ENCODE data around the gene ROGDI. TPM values are rescaled to one million over a fixed set of nuclear protein-coding genes. Genes with fewer than 3 reads are reported as not detected.
"Not testable (repeated sequence)": the region's sequence is repeated elsewhere in the genome, so short reads cannot be mapped to it uniquely, and the experiment has no call there.

Gene ROGDI
- total RNA-seq, 1 donor from 2014 or later = 3.3 TPM

DNA sequence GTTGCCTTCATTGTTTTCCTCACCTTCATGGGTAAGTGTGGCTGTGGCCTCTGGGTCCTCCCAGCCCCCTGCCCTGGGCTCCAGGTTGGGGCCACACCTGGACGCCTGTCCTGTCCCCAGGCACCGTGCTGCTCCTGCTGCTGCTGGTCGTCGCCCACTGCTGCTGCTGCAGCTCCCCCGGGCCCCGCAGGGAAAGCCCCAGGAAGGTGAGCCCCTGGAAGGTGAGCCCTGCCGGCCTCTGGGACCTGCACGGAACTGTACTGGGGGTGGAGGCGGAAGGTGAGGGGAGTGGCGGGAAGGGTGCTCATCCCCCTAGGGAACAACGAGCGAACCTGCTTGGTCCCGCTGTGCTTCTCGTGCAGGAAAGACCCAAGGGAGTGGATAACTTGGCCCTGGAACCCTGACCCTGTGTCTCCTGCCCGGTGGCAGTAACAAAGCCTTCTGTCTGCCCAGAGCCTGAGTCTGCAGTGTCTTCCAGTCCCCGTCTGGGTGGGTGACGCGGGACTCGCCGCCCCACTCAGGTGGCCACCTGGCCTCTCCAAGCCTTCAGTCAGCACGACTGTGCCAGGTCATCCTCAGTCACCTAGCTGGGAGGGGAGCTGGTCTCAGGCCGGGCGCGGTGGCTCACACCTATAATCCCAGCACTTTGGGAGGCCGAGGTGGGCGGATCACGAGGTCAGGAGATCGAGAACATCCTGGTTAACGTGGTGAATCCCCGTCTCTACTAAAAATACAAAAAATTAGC lies 6.4 kb downstream of the ROGDI start:
- no peaks in the 10 kb centered on the region for H3K36me3 Mint-ChIP-seq (ENCODE audit: low read depth)

DNA sequence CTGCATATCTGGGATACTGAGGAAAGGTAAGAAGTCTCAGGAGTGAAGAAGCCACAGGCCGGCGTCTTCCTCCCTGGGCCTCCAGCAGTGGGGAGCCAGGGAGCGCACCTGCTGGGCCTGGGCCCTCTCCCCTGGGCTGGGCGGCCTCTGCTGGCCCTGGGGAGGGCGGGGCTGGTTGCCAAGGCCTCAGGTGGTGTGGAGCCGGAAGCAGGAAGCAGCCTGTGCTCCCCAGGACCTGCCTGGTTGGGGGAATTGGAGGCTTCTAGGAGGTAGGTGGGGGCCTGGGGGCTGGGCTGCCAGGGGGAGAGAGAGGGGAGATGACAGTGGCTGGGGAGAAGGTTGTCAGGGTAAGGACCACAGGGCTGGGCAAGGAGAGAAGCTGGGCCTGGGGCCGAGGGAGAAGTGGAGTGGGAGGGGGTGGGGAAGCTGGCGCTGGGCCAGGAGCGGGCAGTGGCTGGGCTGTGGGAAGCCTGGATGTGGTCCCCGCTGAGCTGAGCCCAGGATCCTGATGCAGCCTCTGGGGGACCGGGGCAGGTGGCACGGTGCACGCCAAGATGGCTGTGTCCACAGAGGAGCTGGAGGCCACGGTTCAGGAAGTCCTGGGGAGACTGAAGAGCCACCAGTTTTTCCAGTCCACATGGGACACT lies 7.1 kb downstream of the ROGDI start, which contains the start of gene SMIM22:
TSS of gene SMIM22 (plus strand) at position 189 of the 647 bp plus-strand sequence. CDS start at position 555, 366 bp downstream.
- no peak for DNase-seq (ENCODE audit: low spot score)
- Mint-ChIP-seq H3K4me3 (no peak within 1 kb of the TSS), H3K27me3 (ENCODE audit: insufficient read depth) (no peaks in the 10 kb centered on the region), H3K27ac (no peak within 1 kb of the TSS), H3K9me3 (no peaks in the 10 kb centered on the region), H3K36me3 (ENCODE audit: low read depth) (no peaks in the 10 kb centered on the region), H3K4me1 (ENCODE audit: low read depth) (peaks cover 6% of the 10 kb centered on the region)
- intact Hi-C loops (cut with micrococcal nuclease) = no loop called here

More for the DNA sequence above, 6.4 kb downstream of the ROGDI start:
- Mint-ChIP-seq H3K4me1 (ENCODE audit: low read depth) (peaks cover 4% of the 10 kb centered on the region), H3K9me3 (no peaks in the 10 kb centered on the region), H3K4me3 (no peak overlapping the region), H3K27ac (no peak overlapping the region), H3K27me3 (ENCODE audit: insufficient read depth) (no peaks in the 10 kb centered on the region)
- no peak for DNase-seq (ENCODE audit: low spot score)
- intact Hi-C loops (cut with micrococcal nuclease) = no loop called here

DNA sequence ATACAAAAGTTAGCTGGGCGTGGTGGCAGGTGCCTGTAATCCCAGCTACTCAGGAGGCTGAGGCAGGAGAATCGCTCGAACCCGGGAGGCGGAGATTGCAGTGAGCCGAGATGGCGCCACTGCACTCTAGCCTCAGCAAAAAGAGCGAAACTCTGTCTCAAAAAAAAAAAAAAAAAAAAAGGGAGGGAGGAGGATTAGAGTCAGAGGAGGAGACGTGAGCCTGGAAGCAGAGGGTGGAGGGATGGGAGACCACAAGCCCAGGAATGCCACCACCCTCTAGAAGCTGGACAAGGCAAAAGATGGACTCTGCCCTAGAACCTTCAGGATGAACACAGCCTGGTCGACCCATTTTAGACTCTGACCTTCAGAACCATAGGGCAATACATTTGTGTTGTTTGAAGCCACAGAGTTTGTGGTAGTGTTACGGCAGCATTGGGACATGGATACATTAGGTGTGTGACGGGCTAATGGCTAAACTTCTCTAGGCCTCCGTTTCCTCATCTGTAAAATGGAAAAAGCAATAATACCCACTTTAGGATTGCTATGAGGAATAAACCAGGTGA lies 9.4 kb downstream of the ROGDI start:
- no peak for DNase-seq (ENCODE audit: low spot score)
- Mint-ChIP-seq H3K36me3 (ENCODE audit: low read depth) (no peaks in the 10 kb centered on the region), H3K4me1 (ENCODE audit: low read depth) (peaks cover 6% of the 10 kb centered on the region), H3K9me3 (no peaks in the 10 kb centered on the region), H3K27me3 (ENCODE audit: insufficient read depth) (peaks cover 1% of the 10 kb centered on the region), H3K27ac (no peak overlapping the region), H3K4me3 (no peak overlapping the region)
- intact Hi-C loops (cut with micrococcal nuclease) = no loop called here

DNA sequence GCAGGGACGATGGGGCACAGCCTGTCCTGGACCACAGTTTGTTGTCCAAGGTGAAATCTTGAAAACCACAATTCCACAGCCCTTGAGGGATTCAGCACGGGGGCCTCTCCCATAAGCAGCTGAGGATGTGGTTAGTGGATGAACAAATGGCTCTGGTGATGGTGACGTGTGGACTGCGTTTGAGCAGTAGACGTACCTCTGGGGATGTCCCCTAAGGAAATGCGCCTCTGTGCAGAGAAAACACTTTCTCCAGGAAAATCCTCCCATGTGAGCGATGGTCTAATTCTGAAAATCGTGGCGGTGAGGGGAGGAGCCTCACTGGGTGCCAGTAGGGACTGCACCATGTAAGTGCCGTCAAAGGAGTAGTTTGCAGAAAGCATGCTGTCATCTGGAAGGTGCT lies 11.6 kb downstream of the ROGDI start:
- DNase-seq (ENCODE audit: low spot score) = no peak
- H3K4me1 Mint-ChIP-seq (ENCODE audit: low read depth) = peaks cover 6% of the 10 kb centered on the region
- H3K36me3 Mint-ChIP-seq (ENCODE audit: low read depth) = no peaks in the 10 kb centered on the region
- intact Hi-C loops (cut with micrococcal nuclease) = no loop called here
- no peak overlapping the region for H3K4me3 Mint-ChIP-seq
- peaks cover 2% of the 10 kb centered on the region for H3K27me3 Mint-ChIP-seq (ENCODE audit: insufficient read depth)
- H3K9me3 Mint-ChIP-seq = no peaks in the 10 kb centered on the region
- H3K27ac Mint-ChIP-seq = no peak overlapping the region

DNA sequence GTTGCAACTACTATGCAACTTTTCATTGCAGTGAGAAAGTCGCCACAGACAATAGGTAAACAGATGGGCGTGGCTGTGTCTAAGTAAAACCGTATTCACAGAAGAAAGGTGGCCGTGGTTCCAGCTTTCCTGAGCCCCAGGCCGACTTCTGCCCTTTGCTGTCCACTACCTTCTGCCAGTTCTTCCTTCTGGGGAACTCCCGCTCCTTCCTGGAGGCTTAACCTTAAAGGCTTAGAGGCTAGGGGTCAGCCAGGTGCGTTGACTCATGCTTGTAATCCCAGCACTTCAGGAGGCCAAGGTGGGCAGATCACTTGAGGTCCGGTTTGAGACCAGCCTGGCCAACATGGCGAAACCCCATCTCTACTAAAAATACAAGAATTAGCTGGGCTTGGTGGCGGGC lies 12.2 kb downstream of the ROGDI start:
- H3K4me3 Mint-ChIP-seq = no peak overlapping the region
- intact Hi-C loops (cut with micrococcal nuclease) = no loop called here
- no peak overlapping the region for H3K27ac Mint-ChIP-seq
- no peaks in the 10 kb centered on the region for H3K9me3 Mint-ChIP-seq
- no peak for DNase-seq (ENCODE audit: low spot score)
- peaks cover 6% of the 10 kb centered on the region for H3K4me1 Mint-ChIP-seq (ENCODE audit: low read depth)
- no peaks in the 10 kb centered on the region for H3K36me3 Mint-ChIP-seq (ENCODE audit: low read depth)
- H3K27me3 Mint-ChIP-seq (ENCODE audit: insufficient read depth) = peaks cover 2% of the 10 kb centered on the region

DNA sequence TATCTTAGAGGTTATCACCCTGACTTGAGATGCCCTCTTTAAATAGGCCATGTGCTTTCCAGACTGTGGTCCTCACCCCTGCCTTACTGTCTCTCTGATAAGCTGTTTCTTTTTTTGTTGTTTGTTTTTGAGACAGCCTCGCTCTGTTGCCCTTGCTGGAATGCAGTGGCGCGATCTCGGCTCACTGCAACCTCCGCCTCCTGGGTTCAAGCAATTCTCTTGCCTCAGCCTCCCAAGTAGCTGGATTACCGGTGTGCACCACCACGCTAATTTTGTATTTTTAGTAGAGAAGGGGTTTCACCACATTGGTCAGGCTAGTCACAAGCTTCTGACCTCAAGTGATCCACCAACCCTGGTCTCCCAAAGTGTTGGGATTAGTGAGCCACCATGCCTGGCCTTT lies 13.5 kb downstream of the ROGDI start:
- H3K4me3 Mint-ChIP-seq = no peak overlapping the region
- H3K36me3 Mint-ChIP-seq (ENCODE audit: low read depth) = no peaks in the 10 kb centered on the region
- H3K4me1 Mint-ChIP-seq (ENCODE audit: low read depth) = peaks cover 6% of the 10 kb centered on the region
- peaks cover 2% of the 10 kb centered on the region for H3K27me3 Mint-ChIP-seq (ENCODE audit: insufficient read depth)
- H3K9me3 Mint-ChIP-seq = no peaks in the 10 kb centered on the region
- no peak overlapping the region for H3K27ac Mint-ChIP-seq
- intact Hi-C loops (cut with micrococcal nuclease) = no loop called here
- no peak for DNase-seq (ENCODE audit: low spot score)

DNA sequence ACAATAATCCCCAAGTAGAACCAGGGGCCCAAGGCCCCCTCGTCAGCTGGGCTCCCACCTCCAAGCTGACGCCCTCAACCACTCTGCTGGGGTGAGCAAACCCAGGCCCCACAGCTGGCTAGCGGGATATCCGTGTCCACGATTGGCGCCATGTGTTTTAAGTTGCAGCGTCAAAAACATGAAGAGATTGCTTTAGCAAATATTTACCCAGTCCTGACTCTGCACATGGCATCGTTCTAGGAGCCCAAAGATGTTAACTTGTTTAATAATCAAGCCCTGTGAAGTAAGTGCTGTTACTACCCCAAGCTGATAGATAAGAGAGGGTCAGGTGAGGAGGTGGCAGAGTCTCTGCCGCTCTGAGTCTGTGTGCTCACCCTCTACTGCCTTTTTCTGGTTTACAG lies 13.9 kb downstream of the ROGDI start:
- Mint-ChIP-seq H3K9me3 (no peaks in the 10 kb centered on the region), H3K4me1 (ENCODE audit: low read depth) (peaks cover 6% of the 10 kb centered on the region), H3K36me3 (ENCODE audit: low read depth) (no peaks in the 10 kb centered on the region), H3K4me3 (no peak overlapping the region), H3K27me3 (ENCODE audit: insufficient read depth) (peaks cover 2% of the 10 kb centered on the region), H3K27ac (no peak overlapping the region)
- no peak for DNase-seq (ENCODE audit: low spot score)
- intact Hi-C loops (cut with micrococcal nuclease) = no loop called here

DNA sequence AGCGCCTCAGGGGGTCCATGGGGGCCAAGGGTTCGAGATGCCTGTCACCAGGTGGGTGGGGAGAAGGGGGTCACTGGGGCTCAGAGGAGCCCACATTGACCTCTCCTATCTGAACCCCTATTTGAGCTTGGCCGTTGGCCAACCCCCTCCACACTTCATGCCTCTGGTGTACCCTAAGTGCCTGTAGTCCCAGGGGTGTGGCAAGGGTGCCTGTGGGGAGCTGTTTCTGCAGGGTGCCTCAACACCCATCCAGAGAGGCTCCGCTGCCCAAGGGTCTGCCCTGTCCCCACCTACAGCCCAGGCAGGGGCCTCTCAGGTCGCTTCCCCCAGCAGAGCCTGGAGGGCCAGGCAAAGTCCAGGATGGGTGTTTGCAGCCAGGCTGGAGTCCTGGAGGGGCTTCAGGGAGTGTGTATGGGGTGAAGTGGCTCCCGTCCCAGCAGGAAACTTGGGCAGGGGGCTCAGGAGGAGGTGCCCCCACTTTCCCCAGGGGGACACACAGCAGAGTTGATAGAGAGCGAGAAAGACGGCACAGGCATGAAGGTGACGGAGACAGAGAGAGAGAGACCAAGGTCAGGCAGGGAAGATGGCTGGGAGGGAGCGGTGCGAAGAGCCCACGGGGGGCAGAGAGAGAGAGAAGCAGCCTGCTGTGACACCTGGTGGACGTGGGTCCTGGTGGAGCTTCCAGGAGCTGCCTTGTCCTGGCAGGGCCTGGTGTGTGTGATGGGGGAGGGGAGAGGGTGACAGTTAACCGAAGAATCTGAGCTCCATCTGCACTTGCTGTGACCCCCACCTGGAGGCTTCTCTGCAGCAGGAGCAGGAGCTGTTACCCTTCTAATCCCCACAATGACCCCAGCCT lies 14.6 kb downstream of the ROGDI start, which contains the start of gene SEPTIN12:
TSS of gene SEPTIN12 (minus strand) at position 719 of the 856 bp plus-strand sequence. CDS start at position 19, 700 bp downstream.
- no peak within 1 kb of the TSS for H3K27ac Mint-ChIP-seq
- H3K9me3 Mint-ChIP-seq = no peaks in the 10 kb centered on the region
- H3K27me3 Mint-ChIP-seq (ENCODE audit: insufficient read depth) = peaks cover 2% of the 10 kb centered on the region
- no peak for DNase-seq (ENCODE audit: low spot score)
- H3K36me3 Mint-ChIP-seq (ENCODE audit: low read depth) = no peaks in the 10 kb centered on the region
- H3K4me1 Mint-ChIP-seq (ENCODE audit: low read depth) = peaks cover 6% of the 10 kb centered on the region
- H3K4me3 Mint-ChIP-seq = no peak within 1 kb of the TSS
- intact Hi-C loops (cut with micrococcal nuclease) = no loop called here

DNA sequence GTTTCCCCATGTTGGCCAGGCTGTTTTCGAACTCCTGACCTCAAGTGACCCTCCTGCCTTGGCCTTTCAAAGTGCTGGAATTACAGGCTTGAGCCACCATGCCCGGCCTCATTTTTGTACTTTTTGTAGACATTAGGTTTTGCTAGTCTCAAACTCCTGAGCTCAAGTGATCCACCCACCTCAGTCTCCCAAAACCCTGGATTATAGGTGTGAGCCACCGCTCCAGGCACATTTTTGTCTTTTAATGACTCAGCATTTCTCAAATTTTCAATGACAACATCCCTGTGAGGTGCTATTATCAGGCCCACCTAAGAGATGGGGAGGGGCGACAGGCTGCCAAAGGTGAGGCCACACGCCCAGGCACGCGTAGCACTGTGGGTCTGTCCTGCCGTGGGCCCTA lies 15.4 kb downstream of the ROGDI start:
- peaks cover 2% of the 10 kb centered on the region for H3K27me3 Mint-ChIP-seq (ENCODE audit: insufficient read depth)
- no peaks in the 10 kb centered on the region for H3K9me3 Mint-ChIP-seq
- H3K36me3 Mint-ChIP-seq (ENCODE audit: low read depth) = no peaks in the 10 kb centered on the region
- no peak overlapping the region for H3K4me3 Mint-ChIP-seq
- peaks cover 6% of the 10 kb centered on the region for H3K4me1 Mint-ChIP-seq (ENCODE audit: low read depth)
- intact Hi-C loops (cut with micrococcal nuclease) = no loop called here
- DNase-seq (ENCODE audit: low spot score) = no peak
- H3K27ac Mint-ChIP-seq = no peak overlapping the region

DNA sequence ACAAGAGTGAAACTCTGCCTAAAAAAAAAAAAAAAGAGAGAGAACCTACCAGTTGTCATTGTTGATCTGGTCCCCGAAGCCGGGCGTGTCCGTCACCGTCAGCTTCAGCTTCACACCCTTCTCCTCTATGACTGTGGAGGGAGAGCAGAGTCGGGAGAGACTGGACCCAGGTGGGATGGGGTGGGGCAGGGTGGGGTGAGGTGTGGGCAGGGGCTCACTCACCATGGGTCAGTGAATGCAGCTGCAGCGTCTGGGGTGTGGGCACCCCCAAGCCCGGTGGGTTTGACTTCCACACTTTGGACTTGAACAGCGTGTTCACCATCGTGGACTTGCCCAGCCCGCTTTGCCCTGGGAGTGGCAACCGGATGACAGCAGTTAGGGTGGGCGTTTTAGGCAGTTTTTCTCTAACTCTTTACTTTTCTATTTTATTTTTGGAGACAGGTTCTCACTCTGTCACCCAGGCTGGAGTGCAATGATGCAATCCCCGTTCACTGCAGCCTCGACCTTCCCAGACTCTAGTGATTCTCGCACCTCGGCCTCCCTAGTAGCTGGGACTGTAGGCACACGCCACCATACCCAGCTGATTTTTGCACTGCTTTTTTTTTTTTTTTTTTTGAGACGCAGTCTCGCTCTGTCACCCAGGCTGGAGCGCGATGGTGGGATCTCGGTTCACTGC lies 16.5 kb downstream of the ROGDI start:
- intact Hi-C loops (cut with micrococcal nuclease) = no loop called here
- no peak overlapping the region for H3K4me3 Mint-ChIP-seq
- H3K9me3 Mint-ChIP-seq = no peaks in the 10 kb centered on the region
- H3K27ac Mint-ChIP-seq = no peak overlapping the region
- no peak for DNase-seq (ENCODE audit: low spot score)
- no peaks in the 10 kb centered on the region for H3K36me3 Mint-ChIP-seq (ENCODE audit: low read depth)
- H3K4me1 Mint-ChIP-seq (ENCODE audit: low read depth) = peaks cover under 1% of the 10 kb centered on the region
- peaks cover 2% of the 10 kb centered on the region for H3K27me3 Mint-ChIP-seq (ENCODE audit: insufficient read depth)

DNA sequence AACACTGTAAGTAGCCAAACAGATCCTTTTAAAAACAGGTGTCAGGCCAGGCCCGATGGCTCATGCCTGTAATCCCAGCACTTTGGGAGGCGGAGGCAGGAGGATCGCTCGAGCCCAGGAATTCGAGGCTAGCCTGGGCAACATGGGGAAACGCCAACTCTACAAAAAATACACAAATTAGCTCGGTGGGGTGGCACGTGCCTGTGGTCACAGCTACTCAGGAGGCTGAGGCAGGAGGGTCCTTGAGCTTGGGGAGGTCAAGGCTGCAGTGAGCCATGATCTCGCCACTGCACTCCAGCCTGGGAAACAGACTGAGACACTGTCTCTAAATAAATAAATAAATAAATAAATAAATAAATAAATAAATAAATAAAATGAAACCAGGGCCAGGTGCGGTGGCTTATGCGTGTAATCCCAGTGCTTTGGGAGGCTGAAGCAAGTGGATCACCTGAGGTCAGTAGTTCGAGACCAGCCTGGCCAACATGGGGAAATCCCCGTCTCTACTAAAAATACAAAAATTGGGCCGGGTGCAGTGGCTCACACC lies 17.9 kb downstream of the ROGDI start:
- H3K9me3 Mint-ChIP-seq; H3K36me3 Mint-ChIP-seq (ENCODE audit: low read depth); H3K4me1 Mint-ChIP-seq (ENCODE audit: low read depth); DNase-seq (ENCODE audit: low spot score); H3K4me3 Mint-ChIP-seq; H3K27me3 Mint-ChIP-seq (ENCODE audit: insufficient read depth); intact Hi-C loops (cut with micrococcal nuclease); H3K27ac Mint-ChIP-seq: not testable (repeated sequence)

DNA sequence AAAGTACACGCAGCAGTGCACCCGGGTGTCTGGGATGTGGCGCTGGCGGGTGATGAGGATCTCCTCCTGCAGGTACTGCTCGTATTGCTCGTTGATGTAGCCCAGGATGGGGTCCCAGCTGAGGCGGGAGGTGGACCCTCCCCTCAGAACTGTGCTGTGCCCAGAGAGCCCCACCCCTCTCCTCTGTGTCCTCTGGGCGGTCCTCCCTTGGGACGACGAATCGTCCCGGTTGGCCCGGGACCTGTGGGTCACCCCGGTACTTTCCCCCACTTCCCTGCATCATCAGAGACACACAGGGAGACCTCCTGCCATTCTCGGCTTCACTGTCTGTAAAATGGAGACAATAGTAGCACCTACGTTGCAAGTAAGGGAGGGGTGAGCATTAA lies 18.5 kb downstream of the ROGDI start:
- Mint-ChIP-seq H3K9me3 (no peaks in the 10 kb centered on the region), H3K4me1 (ENCODE audit: low read depth) (no peaks in the 10 kb centered on the region)
- intact Hi-C loops (cut with micrococcal nuclease) = no loop called here

More for the DNA sequence above, 18.5 kb downstream of the ROGDI start:
- H3K27ac Mint-ChIP-seq = no peak overlapping the region
- DNase-seq (ENCODE audit: low spot score) = no peak
- H3K27me3 Mint-ChIP-seq (ENCODE audit: insufficient read depth) = peaks cover 2% of the 10 kb centered on the region
- no peaks in the 10 kb centered on the region for H3K36me3 Mint-ChIP-seq (ENCODE audit: low read depth)
- no peak overlapping the region for H3K4me3 Mint-ChIP-seq

Data from activated T-helper 1 cell treated with anti-CD3 and anti-CD28 coated beads, Interleukin-12 subunit alpha, Interleukin-12 subunit beta, Interleukin-2, Interleukin-4 antibody, amounts not matched to agents 30 ng/mL and 10 ng/mL and 1 ng/mL, durations not matched to agents 14 hours and 24 hours and 36 hours (primary cell).